ENCODE measurements around the gene PDLIM4. TPM values are rescaled to one million over a fixed set of nuclear protein-coding genes. Genes with fewer than 3 reads are reported as not detected.

PDLIM4 gene
- polyA plus RNA-seq, 2 of the 4 experiments (the other 2 are of a cell fraction): 0.09 TPM; not detected in 1

DNA sequence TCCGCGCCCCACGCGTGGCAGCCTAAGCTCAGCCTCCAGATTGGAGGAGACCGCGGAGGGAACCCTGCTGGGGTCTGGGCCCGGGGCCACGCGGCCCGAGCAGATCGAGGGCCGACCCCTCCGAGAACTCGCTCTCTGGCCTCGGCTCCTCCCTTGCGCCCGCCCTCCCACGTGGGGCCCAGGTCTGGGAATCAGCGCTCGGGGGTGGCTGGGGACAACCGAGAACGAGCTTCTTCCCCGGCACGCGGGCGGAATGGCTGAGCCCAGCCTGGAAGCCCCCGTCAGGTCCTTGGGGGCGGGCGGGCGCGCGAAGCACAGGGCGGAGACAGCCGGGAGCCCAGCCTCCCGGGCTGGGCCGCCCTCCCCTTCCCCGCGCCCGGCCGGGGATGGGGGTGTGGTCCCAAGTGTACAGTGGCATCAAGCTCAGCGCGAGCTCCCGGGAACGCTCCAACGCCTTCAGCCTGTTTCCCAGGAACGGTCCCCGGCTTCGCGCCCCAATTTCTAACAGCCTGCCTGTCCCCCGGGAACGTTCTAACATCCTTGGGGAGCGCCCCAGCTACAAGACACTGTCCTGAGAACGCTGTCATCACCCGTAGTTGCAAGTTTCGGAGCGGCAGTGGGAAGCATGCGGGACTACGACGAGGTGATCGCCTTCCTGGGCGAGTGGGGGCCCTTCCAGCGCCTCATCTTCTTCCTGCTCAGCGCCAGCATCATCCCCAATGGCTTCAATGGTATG, 36.7 kb downstream of the PDLIM4 start, which contains the start of gene SLC22A4 (continued):
- TF ChIP-seq NPAS2 (CRISPR knock-in tag; IDR thresholded peaks at IDR 0.05; ENCODE audit: borderline replicate concordance) (no peak), ZFP36 (IDR thresholded peaks at IDR 0.05; ENCODE audit: borderline replicate concordance, partially characterized antibody) (no peak), JUN (IDR thresholded peaks at IDR 0.05) (peak; percentile 49 to 77; a peak in 4 of 5 replicates), PHF8 (IDR thresholded peaks at IDR 0.05; ENCODE audit: borderline replicate concordance, low read depth) (peak; percentile 18; the same call in 1 of the 2 replicates), MYC (IDR thresholded peaks at IDR 0.05; ENCODE audit: borderline replicate concordance, low read length) (peak; percentile 90), SMC3 (IDR thresholded peaks at IDR 0.05) (no peak), ZNF302 (CRISPR knock-in tag; IDR thresholded peaks at IDR 0.05) (no peak), RNF2 (IDR thresholded peaks at IDR 0.05; ENCODE audit: borderline replicate concordance, low read depth) (peak; percentile 13; the same call in 1 of the 2 replicates), JUNB (IDR thresholded peaks at IDR 0.05) (no peak), POLR2A (IDR thresholded peaks at IDR 0.05; ENCODE audit: low read length) (peak; percentile 52), GATA3 (IDR thresholded peaks at IDR 0.05; ENCODE audit: borderline replicate concordance) (peak; percentile 42; the same call in 1 of the 2 replicates), ZC3H11A (IDR thresholded peaks at IDR 0.05) (no peak), USF2 (IDR thresholded peaks at IDR 0.05) (peak; percentile 85), TFCP2L1 (CRISPR knock-in tag; IDR thresholded peaks at IDR 0.05) (peak; percentile 51; the same call in 1 of the 2 replicates), POLR2AphosphoS2 (conservative IDR thresholded peaks at IDR 0.05; ENCODE audit: low read length) (0 out of 2 replicates have a peak, but pooled peaks have one; percentile 28), CEBPB (IDR thresholded peaks at IDR 0.05) (no peak)
- TF ChIP-seq, protein P1, sequence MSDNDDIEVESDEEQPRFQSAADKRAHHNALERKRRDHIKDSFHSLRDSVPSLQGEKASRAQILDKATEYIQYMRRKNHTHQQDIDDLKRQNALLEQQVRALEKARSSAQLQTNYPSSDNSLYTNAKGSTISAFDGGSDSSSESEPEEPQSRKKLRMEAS (IDR thresholded peaks at IDR 0.05): peak; percentile 94
- TF ChIP-seq, protein P2, sequence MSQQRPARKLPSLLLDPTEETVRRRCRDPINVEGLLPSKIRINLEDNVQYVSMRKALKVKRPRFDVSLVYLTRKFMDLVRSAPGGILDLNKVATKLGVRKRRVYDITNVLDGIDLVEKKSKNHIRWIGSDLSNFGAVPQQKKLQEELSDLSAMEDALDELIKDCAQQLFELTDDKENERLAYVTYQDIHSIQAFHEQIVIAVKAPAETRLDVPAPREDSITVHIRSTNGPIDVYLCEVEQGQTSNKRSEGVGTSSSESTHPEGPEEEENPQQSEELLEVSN (IDR thresholded peaks at IDR 0.05; ENCODE audit: borderline replicate concordance, low read depth): peak; percentile 77; the same call in 1 of the 2 replicates

DNA sequence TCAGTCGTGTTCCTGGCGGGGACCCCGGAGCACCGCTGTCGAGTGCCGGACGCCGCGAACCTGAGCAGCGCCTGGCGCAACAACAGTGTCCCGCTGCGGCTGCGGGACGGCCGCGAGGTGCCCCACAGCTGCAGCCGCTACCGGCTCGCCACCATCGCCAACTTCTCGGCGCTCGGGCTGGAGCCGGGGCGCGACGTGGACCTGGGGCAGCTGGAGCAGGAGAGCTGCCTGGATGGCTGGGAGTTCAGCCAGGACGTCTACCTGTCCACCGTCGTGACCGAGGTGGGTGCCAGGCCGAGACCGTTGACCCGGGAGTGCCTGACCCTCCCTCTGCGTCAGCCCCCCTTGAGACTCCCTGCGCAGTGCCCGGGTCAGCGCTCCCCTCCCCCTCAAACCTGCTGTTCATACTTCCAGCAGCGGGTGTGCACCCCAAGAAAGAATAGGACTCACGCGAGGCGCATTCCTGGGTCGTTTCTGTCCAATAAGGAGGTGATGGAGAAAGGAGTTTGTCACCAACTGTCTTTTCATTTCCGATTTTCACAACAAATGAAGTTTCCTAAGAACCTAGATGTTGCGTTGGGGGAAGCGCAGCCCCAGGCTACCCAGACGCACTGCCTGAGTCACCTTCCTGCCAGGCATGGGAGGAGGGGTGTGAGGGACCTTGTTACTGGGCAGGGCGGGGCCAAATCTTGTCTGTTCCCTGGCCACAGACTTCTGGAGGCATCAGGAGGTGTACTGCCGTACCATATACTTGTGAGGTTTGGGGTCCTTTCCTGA, 37.4 kb downstream of the PDLIM4 start:
- ChIA-PET POLR2A (interaction anchor here (1.2 to 3.2 kb wide), 11 partner anchors 8 to 230 kb away, joined by 3 to 81 read pairs (median 10); partner anchors contain the start of genes IRF1, P4HA2 and SLC22A5), CTCF (interaction anchor here (0.5 to 2.3 kb wide), 9 partner anchors 21 to 682 kb away, joined by 3 to 9 read pairs (median 4); partner anchors contain the start of gene IRF1)
- H3K4me2 ChIP-seq: peak overlapping the region; percentile 82
- WGBS (ENCODE audit: missing lambda C conversion rate): under 1% methylated on average over 15 of the region's 50 CpGs
- peaks cover 34% of the 10 kb centered on the region for H3K4me1 ChIP-seq
- DNase-seq (ENCODE audit: low read depth in 1 of 2, low spot score in 1 of 2) (peak; percentile 79 to 83), ATAC-seq (peak; percentile 61), FAIRE-seq (no peak)
- peak overlapping the region; percentile 65 for H3K4me3 ChIP-seq
- H3K9me3 ChIP-seq: no peaks in the 10 kb centered on the region
- peak overlapping the region; percentile 95 to 99 for H3K27ac ChIP-seq
- TF ChIP-seq MAZ (IDR thresholded peaks at IDR 0.05; ENCODE audit: borderline replicate concordance, low read depth, low read length): no peak
- TF ChIP-seq SREBF2 (IDR thresholded peaks at IDR 0.05): no peak
- TF ChIP-seq HOXA7 (CRISPR knock-in tag; IDR thresholded peaks at IDR 0.05): no peak
- TF ChIP-seq, protein P1 (IDR thresholded peaks at IDR 0.05): peak; percentile 20; the same call in 1 of the 2 replicates
- no peak for TF ChIP-seq EHMT2 (IDR thresholded peaks at IDR 0.05; ENCODE audit: low read depth)
- no peak for TF ChIP-seq HOXB13 (CRISPR knock-in tag; IDR thresholded peaks at IDR 0.05; ENCODE audit: low read depth)
- no peak for TF ChIP-seq RAD21 (conservative IDR thresholded peaks at IDR 0.05 in 1 of 2, IDR thresholded peaks at IDR 0.05 in 1 of 2)
- no peak for TF ChIP-seq TFCP2L1 (CRISPR knock-in tag; IDR thresholded peaks at IDR 0.05)
- no peak for TF ChIP-seq HEYL (CRISPR knock-in tag; IDR thresholded peaks at IDR 0.05)
- TF ChIP-seq NR3C1 (IDR thresholded peaks at IDR 0.05): no peak
- TF ChIP-seq, protein P3, sequence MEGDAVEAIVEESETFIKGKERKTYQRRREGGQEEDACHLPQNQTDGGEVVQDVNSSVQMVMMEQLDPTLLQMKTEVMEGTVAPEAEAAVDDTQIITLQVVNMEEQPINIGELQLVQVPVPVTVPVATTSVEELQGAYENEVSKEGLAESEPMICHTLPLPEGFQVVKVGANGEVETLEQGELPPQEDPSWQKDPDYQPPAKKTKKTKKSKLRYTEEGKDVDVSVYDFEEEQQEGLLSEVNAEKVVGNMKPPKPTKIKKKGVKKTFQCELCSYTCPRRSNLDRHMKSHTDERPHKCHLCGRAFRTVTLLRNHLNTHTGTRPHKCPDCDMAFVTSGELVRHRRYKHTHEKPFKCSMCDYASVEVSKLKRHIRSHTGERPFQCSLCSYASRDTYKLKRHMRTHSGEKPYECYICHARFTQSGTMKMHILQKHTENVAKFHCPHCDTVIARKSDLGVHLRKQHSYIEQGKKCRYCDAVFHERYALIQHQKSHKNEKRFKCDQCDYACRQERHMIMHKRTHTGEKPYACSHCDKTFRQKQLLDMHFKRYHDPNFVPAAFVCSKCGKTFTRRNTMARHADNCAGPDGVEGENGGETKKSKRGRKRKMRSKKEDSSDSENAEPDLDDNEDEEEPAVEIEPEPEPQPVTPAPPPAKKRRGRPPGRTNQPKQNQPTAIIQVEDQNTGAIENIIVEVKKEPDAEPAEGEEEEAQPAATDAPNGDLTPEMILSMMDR (IDR thresholded peaks at IDR 0.05): no peak
- no peak for TF ChIP-seq ESRRA (IDR thresholded peaks at IDR 0.05; ENCODE audit: borderline replicate concordance, low read length)
- no peak for TF ChIP-seq ZC3H11A (IDR thresholded peaks at IDR 0.05)
- no peak for TF ChIP-seq FOXS1 (CRISPR knock-in tag; IDR thresholded peaks at IDR 0.05)
- no peak for TF ChIP-seq CBX8 (IDR thresholded peaks at IDR 0.05)
- no peak for TF ChIP-seq EHF (CRISPR knock-in tag; IDR thresholded peaks at IDR 0.05)
- TF ChIP-seq ZNF302 (CRISPR knock-in tag; IDR thresholded peaks at IDR 0.05): no peak
- no peak for TF ChIP-seq ELK1 (IDR thresholded peaks at IDR 0.05; ENCODE audit: low read depth, low read length)
- no peak for TF ChIP-seq HOXB5 (CRISPR knock-in tag; IDR thresholded peaks at IDR 0.05)
- TF ChIP-seq MYC (IDR thresholded peaks at IDR 0.05; ENCODE audit: borderline replicate concordance, low read length): no peak

Measured in A549 (cell line).